GM18858 (cell line): ENCODE measurements around the gene MAD2L2.
"Not testable (repeated sequence)": the region's sequence is repeated elsewhere in the genome, so short reads cannot be mapped to it uniquely, and the experiment has no call there.

Experiments used
- ATAC-seq: cut with Tn5 transposase; IDR thresholded peaks from one replicate; pipeline ENCODE4 v1.9.1; 2021; ENCODE audit not compliant: unreplicated experiment

Gene MAD2L2

GRCh38 chr1:11654137-11654938, 26.6 kb downstream of the MAD2L2 start, which contains the start of the genes FBXO2 and FBXO44:
Gene FBXO2 (minus strand): TSS chr1:11654429. CDS start chr1:11654340, 89 bp downstream.
Gene FBXO44 (plus strand): TSS chr1:11654877. CDS start chr1:11655836, 959 bp downstream.
- no peak for ATAC-seq

- no peak for ATAC-seq
Measured at GRCh38 chr1:11653861-11654136, 27.1 kb downstream of the MAD2L2 start.

- ATAC-seq: no peak
Measured at GRCh38 chr1:11653101-11653860, 27.7 kb downstream of the MAD2L2 start.

GRCh38 chr1:11652203-11652780, 28.7 kb downstream of the MAD2L2 start:
- no peak for ATAC-seq

GRCh38 chr1:11651017-11651416, 29.9 kb downstream of the MAD2L2 start:
- no peak for ATAC-seq

- ATAC-seq: no peak
Measured at GRCh38 chr1:11650331-11650991, 30.5 kb downstream of the MAD2L2 start.

- no peak for ATAC-seq
Measured at GRCh38 chr1:11649624-11650330, 31.2 kb downstream of the MAD2L2 start.

GRCh38 chr1:11649237-11649623, 31.7 kb downstream of the MAD2L2 start:
- no peak for ATAC-seq

GRCh38 chr1:11648732-11649158, 32.2 kb downstream of the MAD2L2 start:
- ATAC-seq: no peak

GRCh38 chr1:11648039-11648438, 32.9 kb downstream of the MAD2L2 start:
- ATAC-seq: no peak

GRCh38 chr1:11647333-11647732, 33.6 kb downstream of the MAD2L2 start:
- ATAC-seq: no peak

- no peak for ATAC-seq
Measured at GRCh38 chr1:11646317-11646716, 34.6 kb downstream of the MAD2L2 start.

GRCh38 chr1:11645670-11646265, 35.2 kb downstream of the MAD2L2 start:
- no peak for ATAC-seq

GRCh38 chr1:11645270-11645669, 35.7 kb downstream of the MAD2L2 start:
- no peak for ATAC-seq

GRCh38 chr1:11643782-11644181, 37.2 kb downstream of the MAD2L2 start:
- no peak for ATAC-seq

GRCh38 chr1:11642418-11643017, 38.4 kb downstream of the MAD2L2 start:
- ATAC-seq: not testable (repeated sequence)

- no peak for ATAC-seq
Measured at GRCh38 chr1:11641776-11642305, 39.1 kb downstream of the MAD2L2 start.

GRCh38 chr1:11640944-11641343, 40.0 kb downstream of the MAD2L2 start:
- ATAC-seq: no peak

GRCh38 chr1:11640101-11640500, 40.8 kb downstream of the MAD2L2 start:
- no peak for ATAC-seq

- no peak for ATAC-seq
Measured at GRCh38 chr1:11639372-11639771, 41.6 kb downstream of the MAD2L2 start.
